ENCODE measurements around the gene CPEB4.

DNA sequence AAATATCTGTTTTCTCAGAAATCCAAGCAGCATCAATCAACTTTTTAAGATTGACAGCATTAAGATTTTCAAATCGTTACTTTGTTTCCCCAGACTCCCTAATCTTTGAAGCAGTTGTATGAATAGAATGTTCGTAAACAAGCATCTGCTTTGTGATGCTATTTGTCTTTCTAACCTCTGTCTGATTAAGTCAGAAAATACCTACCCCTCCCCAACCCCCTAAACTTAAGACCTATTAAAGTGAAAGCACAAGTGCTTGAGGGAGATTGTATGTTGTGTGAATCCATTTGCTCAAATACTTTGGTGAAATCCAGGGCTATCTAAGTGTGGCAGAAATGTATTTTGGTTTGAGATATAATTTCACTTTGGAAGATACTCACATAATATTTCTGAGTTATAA, 53.0 kb downstream of the CPEB4 start:
- TF ChIP-seq, protein P1, sequence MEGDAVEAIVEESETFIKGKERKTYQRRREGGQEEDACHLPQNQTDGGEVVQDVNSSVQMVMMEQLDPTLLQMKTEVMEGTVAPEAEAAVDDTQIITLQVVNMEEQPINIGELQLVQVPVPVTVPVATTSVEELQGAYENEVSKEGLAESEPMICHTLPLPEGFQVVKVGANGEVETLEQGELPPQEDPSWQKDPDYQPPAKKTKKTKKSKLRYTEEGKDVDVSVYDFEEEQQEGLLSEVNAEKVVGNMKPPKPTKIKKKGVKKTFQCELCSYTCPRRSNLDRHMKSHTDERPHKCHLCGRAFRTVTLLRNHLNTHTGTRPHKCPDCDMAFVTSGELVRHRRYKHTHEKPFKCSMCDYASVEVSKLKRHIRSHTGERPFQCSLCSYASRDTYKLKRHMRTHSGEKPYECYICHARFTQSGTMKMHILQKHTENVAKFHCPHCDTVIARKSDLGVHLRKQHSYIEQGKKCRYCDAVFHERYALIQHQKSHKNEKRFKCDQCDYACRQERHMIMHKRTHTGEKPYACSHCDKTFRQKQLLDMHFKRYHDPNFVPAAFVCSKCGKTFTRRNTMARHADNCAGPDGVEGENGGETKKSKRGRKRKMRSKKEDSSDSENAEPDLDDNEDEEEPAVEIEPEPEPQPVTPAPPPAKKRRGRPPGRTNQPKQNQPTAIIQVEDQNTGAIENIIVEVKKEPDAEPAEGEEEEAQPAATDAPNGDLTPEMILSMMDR (IDR thresholded peaks at IDR 0.05): no peak
- TF ChIP-seq EZH2 (IDR thresholded peaks at IDR 0.05; ENCODE audit: borderline replicate concordance, insufficient read depth, low read depth, low read length, poor library complexity, severe bottlenecking): no peak

Data from B cell (primary cell).